ENCODE measurements around the gene MRPL51.
"Not testable (repeated sequence)": the region's sequence is repeated elsewhere in the genome, so short reads cannot be mapped to it uniquely, and the experiment has no call there.

Gene MRPL51

DNA sequence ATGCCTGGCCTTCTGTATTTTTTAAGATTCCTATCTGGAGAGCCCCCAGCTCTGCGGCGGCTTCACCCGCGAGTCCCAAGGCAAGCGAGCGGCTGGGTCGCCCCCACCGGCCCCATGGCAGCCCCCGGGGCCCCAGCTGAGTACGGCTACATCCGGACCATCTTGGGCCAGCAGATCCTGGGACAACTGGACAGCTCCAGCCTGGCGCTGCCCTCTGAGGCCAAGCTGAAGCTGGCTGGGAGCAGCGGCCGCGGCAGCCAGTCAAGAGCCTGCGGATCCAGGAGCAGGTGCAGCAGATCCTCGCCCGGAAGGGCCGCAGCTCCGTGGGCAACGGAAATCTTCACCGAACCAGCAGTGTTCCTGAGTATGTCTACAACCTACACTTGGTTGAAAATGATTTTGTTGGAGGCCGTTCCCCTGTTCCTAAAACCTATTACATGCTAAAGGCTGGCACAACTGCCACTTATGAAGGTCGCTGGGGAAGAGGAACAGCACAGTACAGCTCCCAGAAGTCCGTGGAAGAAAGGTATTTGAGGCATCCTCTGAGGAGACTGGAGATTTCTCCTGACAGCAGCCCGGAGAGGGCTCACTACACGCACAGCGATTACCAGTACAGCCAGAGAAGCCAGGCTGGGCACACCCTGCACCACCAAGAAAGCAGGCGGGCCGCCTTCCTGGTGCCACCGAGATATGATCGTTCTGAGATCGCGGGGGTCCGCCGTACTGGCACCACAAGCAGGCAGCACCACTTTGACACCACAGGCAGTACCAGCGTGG is 15.3 kb downstream of the MRPL51 start:
- FAIRE-seq: not testable (repeated sequence)

DNA sequence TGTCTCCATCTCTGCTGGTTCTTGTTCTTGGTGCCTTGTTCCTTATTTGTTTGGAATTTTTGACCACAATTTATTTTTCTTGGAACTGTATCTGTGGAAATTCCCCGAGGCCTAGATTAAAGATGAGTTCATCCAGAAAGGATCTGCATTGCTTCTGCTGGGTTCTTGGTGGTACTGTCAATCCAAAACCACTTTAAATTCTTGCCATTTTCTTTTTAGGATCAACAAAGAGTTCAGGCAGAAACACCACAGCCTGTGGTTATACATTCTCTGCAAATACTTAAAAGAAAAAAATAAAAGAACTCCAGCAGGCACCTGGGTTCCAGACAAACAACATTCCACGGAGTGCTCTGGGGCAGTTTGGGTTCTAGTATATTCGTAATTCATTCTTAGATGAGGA is 16.6 kb downstream of the MRPL51 start:
- no peak for FAIRE-seq

DNA sequence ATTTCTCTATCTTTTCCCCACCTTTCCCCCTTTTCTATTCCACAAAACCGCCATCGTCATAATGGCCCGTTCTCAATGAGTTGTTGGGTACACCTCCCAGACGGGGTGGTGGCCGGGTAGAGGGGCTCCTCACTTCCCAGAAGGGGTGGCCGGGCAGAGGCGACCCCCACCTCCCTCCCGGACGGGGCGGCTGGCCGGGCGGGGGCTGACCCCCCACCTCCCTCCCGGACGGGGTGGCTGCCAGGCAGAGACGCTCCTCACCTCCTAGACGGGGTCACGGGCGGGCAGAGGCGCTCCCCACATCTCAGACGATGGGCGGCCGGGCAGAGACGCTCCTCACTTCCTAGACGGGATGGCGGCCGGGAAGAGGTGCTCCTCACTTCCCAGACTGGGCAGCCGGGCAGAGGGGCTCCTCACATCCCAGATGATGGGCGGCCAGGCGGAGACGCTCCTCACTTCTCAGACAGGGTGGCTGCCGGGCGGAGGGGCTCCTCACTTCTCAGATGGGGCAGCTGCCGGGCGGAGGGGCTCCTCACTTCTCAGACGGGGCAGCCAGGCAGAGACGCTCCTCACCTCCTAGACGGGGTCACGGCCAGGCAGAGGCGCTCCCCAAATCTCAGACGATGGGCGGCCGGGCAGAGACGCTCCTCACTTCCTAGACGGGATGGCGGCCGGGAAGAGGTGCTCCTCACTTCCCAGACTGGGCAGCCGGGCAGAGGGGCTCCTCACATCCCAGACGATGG is 17.7 kb downstream of the MRPL51 start:
- FAIRE-seq: not testable (repeated sequence)

DNA sequence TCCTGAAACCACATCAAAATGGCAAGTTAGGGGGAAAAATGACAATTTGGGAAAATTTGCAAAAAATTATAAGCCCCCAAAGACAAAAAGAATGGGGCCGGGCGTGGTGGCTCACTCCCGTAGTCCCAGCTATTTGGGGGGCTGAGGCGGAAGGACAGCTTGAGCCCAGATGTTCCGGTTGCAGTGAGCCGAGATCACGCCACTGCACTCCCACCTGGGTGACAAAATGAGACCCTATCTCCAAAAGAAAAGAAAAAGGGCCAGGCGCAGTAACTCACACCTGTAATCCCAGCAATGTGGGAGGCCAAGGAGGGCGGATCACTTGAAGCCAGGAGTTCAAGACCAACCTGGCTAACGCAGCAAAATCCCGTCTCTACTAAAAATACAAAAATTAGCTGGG is 20.6 kb downstream of the MRPL51 start:
- FAIRE-seq: no peak

- FAIRE-seq: no peak
Observed at GRCh38 chr12:6471989-6472360, 21.1 kb downstream of the MRPL51 start.

GRCh38 chr12:6470375-6471163 is 22.5 kb downstream of the MRPL51 start, which contains the start of gene VAMP1:
TSS of gene VAMP1 (minus strand) at chr12:6470677. CDS start at chr12:6470531, 146 bp downstream.
- FAIRE-seq: peak; percentile 75

DNA sequence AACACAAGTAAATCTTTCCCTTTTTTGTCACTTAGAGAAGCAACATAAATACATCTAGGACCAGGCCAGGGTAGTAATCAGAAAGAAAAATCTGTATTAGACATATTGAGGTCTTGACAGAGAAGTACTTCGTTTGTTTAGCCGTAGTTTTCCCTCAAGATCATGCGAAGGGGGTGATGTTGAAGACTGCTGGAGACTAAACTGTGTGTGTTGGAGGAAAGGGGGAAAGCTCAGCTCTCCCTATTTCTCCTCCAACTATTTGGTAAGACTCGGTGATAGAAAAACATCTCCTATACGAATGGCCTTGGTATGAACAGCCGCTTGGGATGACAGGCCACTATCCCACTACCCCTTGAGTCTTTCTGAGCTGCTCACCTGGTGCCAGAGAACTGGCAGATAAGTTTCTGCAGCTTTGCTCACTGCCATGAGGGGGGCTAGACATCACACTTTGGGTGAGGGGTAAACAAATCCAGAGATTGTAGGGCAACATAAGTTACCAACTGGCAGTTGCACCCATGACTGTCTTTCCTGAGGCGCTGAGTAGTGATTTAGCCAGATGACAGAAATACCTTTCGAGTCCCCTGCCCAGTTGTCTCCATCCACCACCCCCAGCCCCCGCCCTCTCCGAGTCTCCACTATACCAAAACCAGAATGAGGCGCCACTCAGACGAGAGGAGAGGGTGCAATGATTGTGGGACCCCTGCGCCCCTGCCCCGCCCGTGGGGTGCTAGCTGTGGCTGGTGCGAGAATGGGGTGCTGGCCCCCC is 23.3 kb downstream of the MRPL51 start:
- FAIRE-seq: no peak

GRCh38 chr12:6469092-6469491 is 24.0 kb downstream of the MRPL51 start:
- no peak for FAIRE-seq

- FAIRE-seq: no peak
Observed at GRCh38 chr12:6468283-6468575, 24.8 kb downstream of the MRPL51 start.

DNA sequence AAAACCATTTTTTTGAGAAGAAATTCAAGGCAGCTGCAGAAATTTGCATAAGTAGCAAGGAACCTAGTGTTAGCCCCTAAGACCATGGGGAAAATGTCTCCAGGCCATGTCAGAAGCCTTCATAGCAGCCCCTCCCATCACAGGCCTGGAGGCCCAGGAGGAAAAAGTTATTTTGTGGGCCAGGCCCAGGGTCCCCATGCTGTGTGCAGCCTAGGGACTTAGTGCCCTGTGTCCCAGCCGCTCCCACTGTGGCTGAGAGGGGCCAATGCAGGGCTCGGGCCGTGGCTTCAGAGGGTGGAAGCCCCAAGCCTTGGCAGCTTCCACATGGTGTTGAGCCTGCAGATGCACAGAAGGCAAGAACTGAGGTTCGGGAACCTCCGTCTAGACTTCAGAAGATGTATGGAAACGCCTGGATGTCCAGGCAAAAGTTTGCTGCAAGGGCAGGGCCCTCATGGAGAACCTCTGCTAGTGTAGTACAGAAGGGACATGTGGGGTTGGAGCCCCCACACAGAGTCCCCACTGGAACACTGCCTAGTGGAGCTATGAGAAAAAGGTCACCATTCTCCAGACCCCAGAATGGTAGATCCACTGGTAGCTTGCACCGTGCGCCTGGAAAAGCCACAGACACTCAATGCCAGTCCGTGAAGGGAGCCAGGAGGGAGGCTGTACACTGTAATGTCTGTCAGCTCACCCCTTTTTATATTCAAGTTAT is 25.3 kb downstream of the MRPL51 start:
- FAIRE-seq: not testable (repeated sequence)

- not testable (repeated sequence) for FAIRE-seq
Observed at GRCh38 chr12:6466751-6467150, 26.3 kb downstream of the MRPL51 start.

- no peak for FAIRE-seq
Observed at GRCh38 chr12:6466184-6466573, 26.9 kb downstream of the MRPL51 start.

DNA sequence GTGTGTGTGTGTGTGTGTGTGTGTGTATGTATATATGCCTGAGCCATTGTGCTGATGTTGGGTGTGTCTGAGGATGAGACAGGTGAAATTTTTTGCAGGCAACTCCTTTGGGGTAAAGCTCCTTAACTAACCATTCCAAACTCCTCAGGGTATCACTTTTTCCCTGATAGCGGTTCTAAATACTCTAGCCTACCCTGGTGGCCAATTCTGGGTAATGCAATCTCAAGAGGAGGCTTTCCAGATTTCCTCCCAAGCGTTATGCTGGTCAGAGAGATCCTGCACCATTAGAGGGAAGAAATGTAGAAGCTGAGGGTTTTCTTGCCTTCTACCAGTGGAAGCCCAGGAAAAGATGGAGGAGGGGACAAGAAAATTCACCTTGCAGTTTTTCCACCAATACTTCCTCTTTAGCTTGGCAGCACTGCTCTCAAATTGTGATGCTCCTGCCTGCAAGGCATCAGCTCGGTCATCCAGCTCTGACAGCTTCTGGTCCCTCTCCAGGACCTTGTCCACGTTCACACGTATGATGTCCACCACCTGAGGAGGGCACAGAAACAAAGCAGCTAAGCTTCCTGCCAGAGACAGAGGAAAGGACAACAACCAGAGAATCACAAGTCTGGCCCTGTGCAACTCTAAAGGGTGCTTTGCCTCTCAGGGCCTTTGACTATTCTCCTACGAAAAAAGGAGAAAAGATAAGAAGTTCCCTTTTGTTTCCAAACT is 27.4 kb downstream of the MRPL51 start:
- peak; percentile 56 for FAIRE-seq

GRCh38 chr12:6464531-6464930 is 28.5 kb downstream of the MRPL51 start:
- no peak for FAIRE-seq

- no peak for FAIRE-seq
Observed at GRCh38 chr12:6463858-6464257, 29.2 kb downstream of the MRPL51 start.

DNA sequence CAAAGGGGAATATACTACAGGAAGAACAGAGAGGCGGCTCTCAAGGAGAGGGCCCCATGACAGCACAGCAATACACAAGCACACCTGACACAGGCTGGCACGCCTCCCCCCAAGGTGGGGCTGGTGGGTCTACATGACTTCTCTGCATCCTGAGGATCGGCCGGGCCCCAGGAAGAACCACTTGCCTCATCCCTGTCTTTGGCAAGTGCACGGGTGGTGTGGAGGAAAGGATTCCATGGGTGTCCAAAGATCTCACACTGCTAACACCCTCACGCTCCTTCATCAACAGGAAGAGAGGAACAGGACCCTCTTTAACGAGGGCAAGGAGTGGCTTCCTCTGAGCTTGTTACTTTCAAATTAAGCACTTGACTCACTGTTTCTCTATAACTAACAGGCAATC is 29.8 kb downstream of the MRPL51 start:
- FAIRE-seq: no peak

- FAIRE-seq: no peak
Observed at GRCh38 chr12:6462234-6462995, 30.6 kb downstream of the MRPL51 start.

- no peak for FAIRE-seq
Observed at GRCh38 chr12:6461401-6462233, 31.4 kb downstream of the MRPL51 start.

DNA sequence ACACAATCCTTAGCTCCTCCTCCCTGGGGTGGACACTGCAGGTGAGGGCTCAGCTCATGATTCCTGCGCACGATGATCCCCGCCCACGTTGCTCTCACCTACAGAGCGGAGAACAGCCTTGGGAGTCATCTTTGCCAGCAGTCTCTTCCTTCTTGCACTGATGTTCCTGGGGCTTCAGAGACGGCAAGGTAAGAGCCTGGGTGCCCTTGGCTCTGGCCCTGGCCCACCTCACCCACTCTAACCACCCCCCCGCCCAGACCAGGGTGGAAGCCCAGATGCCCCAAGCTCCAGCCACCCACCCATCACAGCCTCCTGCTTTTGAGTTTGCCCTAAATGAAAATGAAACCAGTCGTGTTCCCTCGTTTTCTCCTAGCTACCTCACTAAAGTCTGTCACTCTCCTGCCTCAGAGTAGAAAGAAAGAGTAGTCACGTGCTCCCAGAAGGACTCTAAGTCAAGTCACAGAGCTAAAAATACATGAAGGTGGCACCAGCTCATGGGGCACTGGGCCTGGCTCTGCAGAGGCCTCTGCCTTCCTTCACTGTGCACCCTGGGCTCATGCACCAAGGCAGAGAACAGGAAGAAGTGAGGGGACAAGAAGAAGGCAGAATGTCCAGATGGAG is 32.2 kb downstream of the MRPL51 start:
- no peak for FAIRE-seq
